ENCODE data around the gene SEPTIN6.

SEPTIN6 gene

GRCh38 chrX:119647552-119648420 lies 45.2 kb downstream of the SEPTIN6 start:
- no peak for DNase-seq

- no peak for DNase-seq
These were observed 45.9 kb downstream of the SEPTIN6 start for GRCh38 chrX:119647089-119647488.

GRCh38 chrX:119646515-119646914 lies 46.5 kb downstream of the SEPTIN6 start:
- no peak for DNase-seq

- DNase-seq: no peak
These were observed 49.3 kb downstream of the SEPTIN6 start for GRCh38 chrX:119643696-119644095.
